Measurements from ENCODE around the gene NCK2.
A peak's percentile ranks its signal among the peaks of the same experiment; 100 is the strongest.

Gene NCK2

DNA sequence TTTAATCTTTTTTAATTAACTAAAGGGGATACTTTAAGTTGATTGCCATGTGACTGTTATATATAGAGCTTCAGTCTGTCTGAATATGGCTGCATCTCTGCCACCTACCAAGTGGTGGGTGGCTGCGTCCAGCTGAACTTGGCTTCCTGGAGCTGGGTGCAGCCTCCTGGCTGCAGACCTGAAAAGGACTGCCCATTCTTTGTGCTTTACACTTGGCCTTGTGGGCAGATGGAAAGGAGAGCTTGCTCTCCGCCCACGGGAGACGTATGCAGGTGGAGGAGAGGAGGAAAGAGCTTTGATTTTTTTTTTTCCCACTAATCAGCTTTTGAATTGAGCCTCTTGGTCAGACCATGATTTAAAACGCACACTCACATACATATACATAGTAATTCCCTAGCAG is 34.7 kb downstream of the NCK2 start:
- DNase-seq = no peak

DNA sequence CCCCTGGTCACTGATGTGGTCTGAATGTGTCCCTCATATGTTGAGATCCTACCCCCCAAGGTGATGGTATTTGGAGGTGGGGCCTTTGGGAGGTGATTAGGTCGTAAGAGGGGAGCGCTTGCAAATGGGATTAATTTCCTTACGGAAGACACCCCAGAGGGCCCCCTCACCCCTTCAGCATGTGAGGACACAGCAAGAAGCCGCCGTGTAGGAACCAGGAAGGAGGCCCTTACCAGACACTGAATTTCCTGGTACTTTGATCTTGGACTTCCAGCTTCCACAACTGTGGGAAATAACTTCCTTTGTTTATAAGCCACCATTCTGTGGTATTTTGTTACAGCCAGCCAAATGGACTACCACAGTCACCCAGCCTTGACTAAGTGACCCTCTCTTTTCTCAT is 35.9 kb downstream of the NCK2 start:
- DNase-seq = no peak

DNA sequence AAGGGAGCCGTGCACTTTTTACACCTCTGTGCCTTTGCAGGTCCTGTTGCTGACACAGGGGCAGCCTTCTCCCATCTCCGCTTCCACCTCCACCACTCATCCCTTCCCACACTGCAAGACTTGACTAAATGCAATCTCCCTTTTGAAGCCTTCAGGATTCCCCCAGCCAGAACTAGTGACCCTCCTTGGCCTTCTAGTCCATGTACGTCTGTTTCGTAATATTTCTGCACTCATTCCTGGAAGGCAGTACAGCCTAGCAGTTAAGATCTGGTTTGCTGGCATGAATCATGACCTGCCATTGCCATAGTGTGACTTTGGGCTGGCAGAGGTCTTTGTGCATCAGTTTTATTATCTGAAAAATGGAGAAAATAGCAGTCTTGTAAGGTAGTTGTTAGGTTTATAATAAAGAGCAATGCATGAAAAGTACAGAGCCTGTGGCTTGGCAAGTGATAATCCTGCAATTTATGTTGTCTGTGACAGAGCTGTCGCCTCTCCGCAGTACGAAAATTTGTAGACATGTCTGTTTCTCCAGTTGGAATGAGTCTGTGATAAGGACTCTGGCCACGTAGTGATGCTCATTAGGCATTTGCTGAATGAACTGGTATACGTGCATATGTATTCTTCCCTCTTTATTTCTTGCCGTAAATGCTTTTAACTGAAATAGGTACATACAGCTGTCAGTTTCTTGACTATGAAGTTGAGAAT is 36.7 kb downstream of the NCK2 start:
- no peak for DNase-seq

DNA sequence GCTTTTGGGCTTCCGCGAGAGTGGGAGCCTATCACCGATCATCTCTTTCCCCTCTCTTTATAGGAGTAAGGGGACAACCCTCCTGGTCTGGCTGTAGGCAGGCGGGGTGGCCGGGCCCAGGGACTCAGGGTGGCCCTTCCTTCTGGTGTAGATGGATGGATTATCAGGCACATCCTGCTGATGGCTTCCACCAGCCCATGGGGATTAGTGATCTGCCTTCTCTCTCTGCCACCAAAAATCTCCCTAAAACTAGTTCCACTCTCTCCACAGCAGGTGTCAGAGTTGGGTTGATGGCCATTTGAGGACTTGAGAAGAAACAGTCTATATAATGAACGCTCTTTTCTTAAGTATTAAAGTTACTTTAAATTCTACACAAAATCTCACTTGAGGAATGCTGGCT is 37.4 kb downstream of the NCK2 start:
- DNase-seq = no peak

DNA sequence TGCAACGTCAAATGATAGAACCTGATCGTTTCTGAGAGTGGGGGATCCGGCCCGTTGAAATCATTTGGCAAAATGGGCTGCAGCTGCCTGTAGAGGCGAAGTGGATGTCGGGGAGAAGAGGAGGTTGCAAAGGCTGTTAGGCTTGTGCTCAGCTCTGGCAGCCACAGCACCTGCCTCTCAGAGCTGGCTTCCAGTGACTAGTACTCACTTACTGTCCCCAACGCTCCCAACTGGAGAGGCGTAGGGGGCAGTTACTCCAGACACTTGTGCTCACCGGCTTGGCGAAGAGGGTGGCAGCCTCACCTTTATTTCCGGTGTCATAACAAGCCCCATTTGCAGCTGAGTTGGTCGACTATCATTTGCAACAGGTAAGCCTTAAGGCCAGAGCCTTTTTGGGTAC is 37.9 kb downstream of the NCK2 start:
- no peak for DNase-seq

DNA sequence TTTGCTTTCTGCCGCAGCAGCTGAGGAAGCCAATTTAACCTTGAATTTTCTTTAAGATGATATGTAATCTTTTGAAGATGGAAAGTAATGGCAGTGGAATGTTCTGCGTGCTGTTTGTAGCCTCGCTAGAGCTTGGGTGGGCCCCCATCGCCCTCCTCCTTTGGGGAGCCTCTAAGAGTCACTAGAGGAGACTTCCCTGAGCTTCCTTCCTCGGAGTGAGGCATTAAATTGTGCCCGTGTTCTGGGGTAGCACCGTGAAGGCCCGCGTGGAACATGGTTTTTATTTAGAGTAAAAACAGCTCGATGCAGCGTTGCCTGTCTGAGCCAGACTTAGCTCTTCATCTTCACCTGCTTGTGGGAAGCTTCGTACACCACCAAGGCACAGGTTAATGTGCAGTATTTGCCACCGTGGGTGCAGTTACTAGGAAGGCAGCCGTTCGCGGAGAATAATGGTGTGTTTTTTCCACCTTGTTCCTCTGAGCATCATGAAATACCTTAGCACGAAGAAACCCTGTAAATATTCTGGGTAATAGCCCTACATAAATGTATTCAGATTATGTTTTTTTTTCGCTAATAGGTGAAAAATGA is 38.5 kb downstream of the NCK2 start:
- DNase-seq = no peak

DNA sequence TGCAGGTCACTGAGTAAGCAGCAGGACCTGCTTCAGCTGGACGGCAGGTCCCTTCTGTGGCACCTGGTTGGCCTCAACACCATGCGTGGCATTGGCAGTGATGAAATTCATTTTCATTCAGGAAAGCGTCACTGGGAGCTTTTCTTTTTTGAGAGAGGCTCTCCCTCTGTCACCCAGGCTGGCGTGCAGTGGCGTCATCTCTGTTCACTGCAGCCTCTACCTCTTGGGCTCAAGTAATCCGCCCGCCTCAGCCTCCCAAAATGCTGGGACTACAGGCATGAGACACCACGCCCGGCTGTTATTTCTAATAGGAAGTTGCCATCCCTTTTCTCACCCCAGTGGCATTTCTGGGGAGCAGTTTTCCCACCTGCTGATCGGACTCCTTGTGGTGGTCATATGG is 39.3 kb downstream of the NCK2 start:
- DNase-seq = no peak

DNA sequence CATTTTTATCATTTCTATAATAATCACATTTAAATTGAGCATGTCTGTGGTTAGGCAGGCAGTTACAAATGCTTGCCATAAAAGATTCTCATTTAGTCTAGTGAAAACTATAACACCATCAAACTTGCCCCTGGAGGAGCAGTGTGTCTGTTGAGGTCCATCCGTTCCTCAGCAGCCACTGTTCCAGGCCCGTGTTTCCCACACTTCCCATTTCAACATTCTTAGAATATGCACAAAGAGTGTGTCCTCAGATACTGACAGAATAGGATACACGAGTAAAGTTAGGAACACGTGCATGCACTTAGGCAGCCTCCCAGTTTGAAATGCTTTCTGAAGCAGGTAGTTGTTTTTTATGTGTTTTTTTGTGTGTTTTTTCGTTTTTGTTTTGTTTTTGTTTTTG is 39.9 kb downstream of the NCK2 start:
- no peak for DNase-seq

DNA sequence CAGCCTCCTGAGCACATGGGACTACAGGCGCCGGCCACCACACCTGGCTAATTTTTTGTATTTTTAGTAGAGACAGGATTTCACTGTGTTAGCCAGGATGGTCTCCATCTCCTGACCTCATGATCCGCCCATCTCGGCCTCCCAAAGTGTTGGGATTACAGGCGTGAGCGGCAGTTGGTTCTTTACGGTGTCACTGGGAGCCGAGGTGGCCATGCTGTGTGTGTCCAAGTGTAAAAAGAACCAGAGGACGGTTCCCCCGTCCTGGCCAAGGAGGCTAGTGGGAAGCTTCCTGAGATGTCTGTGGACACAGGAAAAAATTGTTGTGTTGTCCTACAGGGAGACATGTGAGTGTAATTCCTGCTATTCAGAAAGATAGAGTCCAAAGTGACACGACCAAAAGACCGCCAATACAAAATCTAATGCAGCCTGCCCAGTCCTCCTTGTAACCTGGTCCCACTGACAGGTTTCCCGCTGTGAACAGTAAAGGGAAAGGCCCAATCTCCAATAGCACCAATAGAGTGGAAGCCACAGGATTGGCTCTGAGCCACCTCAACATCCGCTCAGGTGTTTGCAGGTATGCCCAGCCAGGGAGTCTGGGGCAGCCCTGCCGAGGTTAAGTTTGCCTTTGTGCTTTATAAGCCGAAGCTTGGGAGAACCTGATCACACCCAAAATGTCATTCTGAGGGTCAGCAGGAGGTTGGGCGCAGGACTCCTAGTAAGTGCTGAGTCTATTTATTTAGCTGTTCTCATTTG is 40.6 kb downstream of the NCK2 start:
- DNase-seq = no peak

DNA sequence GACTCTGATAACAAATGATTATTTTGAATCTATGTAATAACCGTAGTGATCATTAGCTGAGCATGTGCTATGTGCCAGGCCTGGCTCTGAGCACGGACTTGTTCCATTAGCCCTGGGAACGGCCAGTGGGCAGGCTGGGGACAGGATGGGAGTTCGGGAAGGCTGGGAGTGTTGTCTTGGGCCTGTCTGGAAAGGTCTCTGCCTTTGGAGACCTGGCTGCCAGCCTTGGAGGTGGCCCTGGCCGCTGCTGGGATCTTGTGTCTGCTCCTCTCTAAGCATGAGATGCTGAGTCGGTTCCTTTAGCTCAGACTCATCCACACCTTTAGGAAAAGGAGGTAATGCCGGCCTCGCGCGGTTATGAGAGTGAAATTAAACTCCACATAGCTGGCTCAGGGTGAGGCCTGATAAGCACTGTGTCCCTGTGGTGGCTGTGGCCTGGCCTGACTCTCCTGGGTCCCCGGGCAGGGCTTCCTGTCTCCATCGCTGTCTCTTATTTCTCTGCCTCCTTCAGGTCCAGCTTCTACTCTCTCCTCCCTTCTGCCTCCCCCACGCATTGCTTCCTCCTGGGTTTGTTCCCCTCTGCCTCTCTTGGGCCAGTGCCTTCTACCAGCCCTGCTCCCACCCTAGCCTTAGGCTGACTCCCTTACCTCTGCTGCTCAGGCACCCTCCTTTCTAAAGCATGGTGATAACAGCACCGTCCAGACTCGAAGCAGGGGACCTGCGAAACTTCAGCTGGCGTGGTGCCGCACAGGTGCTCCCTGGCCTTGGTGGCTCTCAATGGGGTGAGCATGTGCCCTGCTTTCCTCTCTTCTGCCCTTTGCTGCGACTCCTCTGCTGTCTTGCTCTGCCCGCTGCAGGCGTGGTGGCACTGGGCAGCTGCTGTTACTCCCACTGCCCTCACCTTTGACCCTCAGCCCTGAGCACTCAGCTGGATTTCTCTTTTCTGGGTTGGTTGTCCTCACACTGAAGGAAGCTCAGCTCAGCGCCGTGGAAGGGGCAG is 41.8 kb downstream of the NCK2 start:
- DNase-seq = no peak

DNA sequence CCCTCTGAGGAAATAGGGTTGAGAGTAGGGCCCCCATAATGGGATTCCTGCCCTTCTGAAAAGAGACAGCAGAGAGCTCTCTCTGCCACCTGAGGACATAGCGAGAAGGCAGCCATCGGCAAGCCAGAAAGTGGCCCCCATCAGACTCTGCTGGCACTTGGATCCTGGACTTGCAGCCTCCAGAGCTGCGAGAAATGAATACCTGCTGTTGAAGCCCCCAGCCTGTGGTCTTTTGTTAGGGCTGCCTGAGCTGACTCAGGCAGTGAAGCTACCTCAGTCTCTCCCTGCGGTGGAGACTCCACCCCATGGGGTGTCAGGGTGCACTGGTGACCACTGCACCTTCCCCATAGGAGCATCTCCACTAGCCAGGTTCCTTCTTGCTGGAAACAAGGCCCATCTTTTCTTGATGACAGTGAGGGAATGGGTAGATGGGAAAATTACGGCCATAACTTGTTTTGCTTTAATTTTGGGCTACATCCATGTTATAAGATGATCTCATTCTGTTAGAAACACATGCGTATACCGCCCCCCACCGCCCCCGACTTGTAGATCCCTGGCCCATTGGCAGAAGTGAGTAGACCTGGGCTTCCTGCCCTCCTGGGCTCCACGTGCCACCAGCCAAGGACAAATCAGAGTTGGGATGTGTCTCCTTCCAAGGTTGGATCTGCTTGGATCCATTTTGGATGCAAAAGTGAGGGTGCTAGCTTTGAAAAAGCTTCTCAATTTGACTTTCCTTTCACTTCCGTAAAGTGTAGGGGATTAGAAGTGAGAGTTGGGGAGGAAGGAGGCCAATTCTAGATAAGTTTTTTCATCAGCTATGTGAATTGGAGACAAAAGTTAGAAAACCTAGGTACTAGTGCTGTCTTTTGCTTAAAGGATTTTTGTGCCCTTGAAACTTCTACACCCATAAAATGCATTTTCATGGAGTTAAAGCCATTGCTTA is 42.9 kb downstream of the NCK2 start:
- DNase-seq = no peak

DNA sequence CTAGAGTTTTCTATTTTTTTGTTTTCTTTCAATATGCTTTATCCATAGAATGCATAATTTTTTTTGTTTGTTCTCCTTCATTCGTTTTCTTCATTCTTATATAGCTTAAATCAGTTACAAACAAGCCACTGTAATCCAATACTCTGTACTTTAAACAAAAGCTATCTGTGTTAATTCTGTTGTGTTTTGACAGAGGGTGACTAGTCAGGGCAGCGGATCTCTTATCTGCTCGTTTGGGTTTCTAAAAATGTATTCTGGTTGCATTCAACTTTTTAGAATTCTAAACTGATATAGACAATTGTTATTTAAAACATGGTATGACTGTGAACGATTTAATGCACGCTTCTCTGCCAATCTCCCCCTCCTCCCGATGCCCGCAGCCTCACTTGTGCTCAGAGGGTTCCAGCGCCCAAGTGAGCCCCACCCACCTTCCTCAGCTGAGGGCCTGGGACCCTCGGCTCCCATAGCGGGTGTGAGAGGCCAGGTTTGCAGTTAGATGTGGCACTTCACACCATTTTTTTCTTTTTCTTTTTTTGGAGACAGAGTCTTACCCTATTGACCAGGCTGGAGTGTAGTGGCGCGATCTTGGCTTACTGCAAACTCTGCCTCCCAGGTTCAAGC is 44.1 kb downstream of the NCK2 start:
- DNase-seq = no peak

DNA sequence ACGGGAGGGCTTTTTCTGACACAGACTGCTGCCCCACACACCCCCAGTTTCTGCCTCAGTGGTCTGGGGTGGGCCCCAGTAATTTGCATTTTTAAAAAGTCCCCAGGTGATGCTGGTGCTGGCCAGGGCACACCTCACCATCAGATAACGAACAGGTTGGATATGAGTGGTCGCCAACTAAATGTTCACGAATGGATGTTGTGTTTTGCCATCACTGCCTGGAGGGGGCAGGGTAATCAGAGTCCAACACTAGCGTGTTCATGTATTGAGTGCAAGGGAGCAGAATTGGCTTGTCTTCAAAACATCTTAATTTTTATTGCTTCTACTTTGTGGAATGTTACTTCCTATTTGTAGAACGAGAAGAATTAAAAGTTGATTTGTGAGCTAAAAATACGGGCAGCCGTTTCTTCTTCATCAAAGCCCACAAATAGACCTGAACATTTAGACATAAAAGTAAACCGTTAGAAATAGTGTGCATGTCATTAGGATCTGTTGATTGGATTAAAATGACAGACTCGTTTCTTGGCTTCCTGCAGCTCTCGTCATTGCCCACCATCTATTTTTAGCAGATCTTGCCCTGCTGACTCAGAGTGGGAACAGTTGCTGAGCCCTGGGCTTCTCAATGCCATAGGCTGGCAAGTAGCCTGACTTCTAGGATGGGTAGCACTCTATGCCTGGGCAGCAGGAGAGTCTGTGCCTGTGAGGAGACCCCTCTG is 45.2 kb downstream of the NCK2 start:
- DNase-seq = peak; percentile 78

DNA sequence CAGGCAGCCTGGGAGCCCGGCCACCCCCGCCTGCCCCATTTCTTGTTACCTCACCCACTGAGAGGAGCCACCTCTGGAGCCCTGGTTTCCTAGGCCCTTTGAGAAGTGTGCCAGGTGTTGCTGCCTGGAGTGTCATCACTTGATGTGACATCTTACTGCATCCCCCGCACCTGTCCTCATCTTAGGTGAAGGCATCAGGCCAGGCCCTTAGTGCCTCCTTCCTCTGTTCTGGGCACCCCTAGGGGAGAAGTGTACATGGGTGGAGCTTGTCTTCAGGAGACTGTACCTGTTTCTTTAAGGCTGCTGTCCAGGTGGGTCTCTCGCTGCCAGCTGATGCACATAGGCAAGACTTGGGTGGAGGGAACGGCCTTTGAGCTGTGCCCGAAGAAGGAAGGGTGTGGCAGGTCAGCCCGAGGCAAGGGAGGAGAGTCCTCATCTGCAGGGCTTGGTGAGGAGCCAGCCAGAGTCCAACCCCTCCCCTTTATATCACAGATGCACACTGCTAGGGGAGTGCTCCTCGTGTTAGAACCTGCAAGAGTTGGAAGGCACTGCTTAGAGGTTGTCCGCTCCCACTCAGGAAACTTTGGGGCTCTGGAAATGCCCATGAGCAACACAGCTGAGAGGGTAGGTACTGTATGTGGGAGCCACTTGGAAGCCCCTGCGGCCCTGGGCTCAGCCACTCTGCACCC is 45.9 kb downstream of the NCK2 start:
- DNase-seq = no peak

DNA sequence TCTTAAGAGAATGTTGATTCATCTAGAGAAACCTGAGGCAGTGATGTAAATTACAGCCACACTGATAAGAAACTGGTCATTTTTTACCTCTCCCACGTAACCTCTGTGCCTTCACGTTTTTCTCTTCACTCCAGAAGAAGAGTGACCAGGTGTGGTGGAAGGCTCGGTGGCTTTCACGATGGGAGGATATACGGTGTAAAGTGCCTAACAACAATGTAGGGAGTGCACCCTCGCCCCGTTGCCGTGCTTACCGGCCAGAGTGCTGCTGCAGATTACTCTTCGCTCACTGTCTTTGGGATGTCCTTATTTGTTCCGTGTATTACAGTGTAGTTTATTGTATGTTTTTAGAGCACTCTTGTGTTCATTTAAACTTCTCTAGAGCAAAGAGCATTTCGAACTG is 46.5 kb downstream of the NCK2 start:
- DNase-seq = no peak

DNA sequence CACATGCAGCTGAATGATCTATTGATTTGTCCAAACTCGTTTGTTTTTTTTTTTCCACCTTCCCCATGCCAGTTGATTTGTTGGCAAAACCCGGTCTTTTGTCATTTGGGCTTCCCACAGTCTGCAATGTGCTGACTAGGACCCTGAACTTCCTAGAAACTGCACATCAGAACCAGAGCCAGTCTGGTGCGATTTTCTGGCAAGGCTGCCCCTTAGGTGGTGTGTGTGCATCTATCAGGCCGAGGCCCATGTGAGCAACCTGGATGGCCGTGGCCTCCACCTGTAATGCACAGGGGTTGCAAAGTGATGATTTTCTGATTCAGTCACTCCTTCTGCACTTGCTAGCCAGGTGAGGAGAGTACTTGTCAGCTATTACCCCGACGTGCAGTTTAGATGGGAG is 47.8 kb downstream of the NCK2 start:
- no peak for DNase-seq

DNA sequence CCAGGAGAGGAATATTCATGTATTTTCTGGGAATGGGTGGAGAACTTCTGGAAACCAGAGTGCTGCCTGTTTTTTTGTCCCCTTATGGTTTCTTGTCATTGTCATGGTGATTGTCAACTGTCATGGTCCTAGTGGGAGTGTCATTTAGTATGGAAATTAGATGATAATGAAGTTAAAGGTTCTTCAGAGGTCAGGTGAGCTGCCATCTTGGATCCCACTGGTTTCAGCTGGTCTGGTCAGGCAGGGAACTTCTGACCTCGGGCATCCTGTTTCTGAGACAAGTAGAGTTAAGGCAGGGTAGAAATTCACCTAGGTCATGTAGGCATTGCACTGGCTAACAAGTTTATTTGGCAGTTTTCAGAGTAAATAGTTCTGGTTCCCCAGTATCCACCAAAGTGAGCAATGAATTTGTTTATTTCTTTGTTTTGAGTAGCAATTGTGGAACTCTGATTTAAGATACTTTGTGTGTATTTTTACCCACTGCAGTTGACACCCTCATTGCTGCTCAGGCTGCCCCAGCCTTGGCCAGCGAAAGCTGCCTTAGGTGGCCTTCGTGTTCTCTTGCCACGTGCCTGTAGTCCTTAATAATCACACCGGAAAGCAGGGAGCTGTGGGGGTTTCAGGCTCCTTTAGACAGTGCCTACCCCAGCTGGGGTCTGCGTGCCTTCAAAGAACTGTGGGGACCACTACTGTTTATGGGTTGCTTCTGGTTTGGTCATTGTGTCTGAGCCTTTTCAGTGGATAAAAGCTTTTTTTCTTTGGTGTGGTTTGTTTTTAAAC is 48.7 kb downstream of the NCK2 start:
- no peak for DNase-seq

DNA sequence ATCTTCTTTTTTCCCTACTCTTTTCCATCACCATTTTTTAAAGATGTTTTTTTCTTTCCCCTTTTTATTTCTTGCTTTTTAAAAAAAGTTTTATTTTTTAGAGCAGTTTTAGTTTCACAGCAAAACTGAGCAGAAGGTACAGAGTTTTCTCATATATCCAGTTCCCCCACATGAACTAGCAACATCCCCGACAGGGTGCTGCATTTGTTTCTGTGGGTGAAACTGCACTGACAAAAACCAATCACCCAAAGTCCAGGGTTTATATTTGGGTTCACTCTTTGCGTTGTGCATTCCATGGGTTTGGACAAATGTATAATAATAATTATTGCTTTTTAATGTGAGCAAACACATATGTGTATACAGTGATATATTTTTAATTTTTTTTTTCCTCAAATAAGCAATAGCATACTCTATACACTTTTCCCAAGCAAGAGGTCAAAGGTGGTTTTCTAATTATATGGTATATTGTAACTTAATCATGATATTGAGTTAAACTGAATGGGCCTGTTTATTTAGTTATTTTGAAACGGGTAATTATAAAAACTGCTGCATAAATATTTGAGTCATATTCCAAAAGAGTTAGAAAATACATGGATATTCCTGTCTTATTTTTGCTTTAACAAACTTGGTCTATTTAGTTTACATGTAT is 50.3 kb downstream of the NCK2 start:
- DNase-seq = no peak

DNA sequence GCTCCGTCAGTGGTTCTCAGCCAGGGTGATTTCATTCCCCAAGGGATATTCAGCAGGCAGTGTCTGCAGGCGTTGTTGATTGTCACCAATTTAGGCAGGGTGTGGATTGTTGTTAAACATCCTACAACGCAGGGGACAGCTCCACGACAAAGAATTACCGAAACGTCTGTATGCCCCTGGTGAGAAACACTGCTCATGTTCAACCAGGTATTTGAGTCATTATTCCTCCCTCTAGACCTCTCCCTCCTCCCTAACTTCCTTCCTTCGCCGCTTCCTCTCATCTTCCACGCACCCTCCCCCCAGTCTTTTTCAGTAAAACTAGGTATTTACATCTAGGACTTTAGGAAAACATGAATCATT is 50.8 kb downstream of the NCK2 start:
- DNase-seq = no peak

Measured in fibroblast of skin of right quadriceps (primary cell).